Uterus (tissue), 2 donors: ENCODE data around the gene SH3GL3.

Experiments
- CTCF ChIP-seq, 4 experiments: fragments of 200-600 bp in 2 of 4; fragments of 450-650 bp in 2 of 4; sonication (generic) in 2 of 4; IDR thresholded peaks; one replicate each; pipeline ENCODE4 v1.5.1; 2016 to 2019; ENCODE audit warnings: antibody characterized with exemption in 4 of 4, mild to moderate bottlenecking in 2 of 4, moderate library complexity in 1 of 4
- POLR2A ChIP-seq, 2 donors: fragments of 450-650 bp; IDR thresholded peaks; one replicate each; pipeline ENCODE4 v1.6.1; 2016; ENCODE audit warnings: antibody characterized with exemption in 2 of 2, mild to moderate bottlenecking in 1 of 2, moderate library complexity in 1 of 2

DNA sequence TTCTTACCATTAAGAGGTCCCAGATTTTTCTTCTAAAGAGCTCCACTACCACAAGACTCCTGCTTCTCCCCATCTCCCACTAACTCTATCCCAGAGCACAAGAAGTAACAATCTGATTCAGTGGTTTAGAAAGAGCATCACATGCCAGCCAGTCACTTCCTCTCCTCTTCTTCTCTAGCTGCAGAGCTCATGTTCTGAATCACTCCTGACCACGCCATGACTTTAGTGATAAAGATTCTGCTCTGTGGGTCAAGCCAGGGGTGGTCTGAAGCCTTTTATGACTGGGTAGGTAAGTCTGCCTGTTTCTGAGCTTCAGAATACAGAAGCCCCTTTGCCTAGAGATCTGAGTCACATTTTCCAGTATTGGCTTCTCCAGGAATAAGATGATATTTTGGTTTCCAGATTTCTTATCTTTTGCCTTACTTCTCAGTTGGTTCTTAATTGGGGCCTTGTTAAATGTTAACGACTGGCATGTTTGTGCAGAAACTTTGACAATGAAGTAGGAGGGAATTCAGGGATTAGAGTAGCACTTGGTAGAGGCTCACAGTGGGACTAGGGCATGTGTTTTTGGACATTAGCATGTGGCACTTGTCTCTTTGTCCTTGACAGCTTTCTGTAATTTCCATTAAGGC is 179.1 kb downstream of the SH3GL3 start:
- TF ChIP-seq CTCF (IDR thresholded peaks at IDR 0.05) (no peak), POLR2A (IDR thresholded peaks at IDR 0.05) (no peak)
